Mammary epithelial cell (primary cell): ENCODE results near the gene UVRAG.

ENCODE experiments used
- EZH2 ChIP-seq: IDR thresholded peaks from 2 replicates; pipeline ENCODE4 v1.6.1; 2012; ENCODE audit warnings: low read length, inconsistent platforms, borderline replicate concordance
- TF ChIP-seq, protein P1 (sequence below), 2 donors: IDR thresholded peaks in 1 of 2; conservative IDR thresholded peaks in 1 of 2; 2 replicates each; pipeline ENCODE4 v1.5.1; 2011 to 2012; ENCODE audit warnings: inconsistent platforms in 2 of 2, low read length in 2 of 2, mild to moderate bottlenecking in 2 of 2, control low read depth in 1 of 2, low read depth in 1 of 2; ENCODE audit not compliant: insufficient read depth in 1 of 2; ENCODE audit errors: extremely low read depth in 1 of 2

DNA sequence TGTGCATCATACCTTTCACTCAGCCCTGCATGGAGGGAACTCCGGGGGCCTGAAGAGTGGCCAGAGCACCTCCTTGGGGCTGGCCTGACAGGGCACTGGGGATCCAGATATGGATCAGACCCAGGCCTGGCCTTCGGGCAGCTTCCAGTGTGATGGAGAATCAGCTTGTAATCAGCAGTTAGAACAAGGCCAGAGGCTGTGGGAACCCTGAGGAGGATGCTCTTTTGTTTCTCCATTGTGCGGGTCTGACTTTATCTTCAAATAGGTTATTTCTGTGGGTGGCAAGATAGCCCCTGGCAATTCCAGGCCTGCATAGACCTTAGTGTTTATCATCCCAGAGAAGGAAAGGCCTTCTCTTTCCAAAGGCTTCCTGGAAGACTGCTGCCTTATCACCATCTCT lies 34.1 kb upstream of the UVRAG start:
- TF ChIP-seq, protein P1, sequence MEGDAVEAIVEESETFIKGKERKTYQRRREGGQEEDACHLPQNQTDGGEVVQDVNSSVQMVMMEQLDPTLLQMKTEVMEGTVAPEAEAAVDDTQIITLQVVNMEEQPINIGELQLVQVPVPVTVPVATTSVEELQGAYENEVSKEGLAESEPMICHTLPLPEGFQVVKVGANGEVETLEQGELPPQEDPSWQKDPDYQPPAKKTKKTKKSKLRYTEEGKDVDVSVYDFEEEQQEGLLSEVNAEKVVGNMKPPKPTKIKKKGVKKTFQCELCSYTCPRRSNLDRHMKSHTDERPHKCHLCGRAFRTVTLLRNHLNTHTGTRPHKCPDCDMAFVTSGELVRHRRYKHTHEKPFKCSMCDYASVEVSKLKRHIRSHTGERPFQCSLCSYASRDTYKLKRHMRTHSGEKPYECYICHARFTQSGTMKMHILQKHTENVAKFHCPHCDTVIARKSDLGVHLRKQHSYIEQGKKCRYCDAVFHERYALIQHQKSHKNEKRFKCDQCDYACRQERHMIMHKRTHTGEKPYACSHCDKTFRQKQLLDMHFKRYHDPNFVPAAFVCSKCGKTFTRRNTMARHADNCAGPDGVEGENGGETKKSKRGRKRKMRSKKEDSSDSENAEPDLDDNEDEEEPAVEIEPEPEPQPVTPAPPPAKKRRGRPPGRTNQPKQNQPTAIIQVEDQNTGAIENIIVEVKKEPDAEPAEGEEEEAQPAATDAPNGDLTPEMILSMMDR (conservative IDR thresholded peaks at IDR 0.05 in 1 of 2, IDR thresholded peaks at IDR 0.05 in 1 of 2; ENCODE audit: extremely low read depth in 1 of 2, insufficient read depth in 1 of 2, low read depth in 1 of 2, low read length in 2 of 2): no peak
- no peak for TF ChIP-seq EZH2
